ENCODE measurements around the gene UNC13A.

GRCh38 chr19:17716309-17716929 is 28.3 kb upstream of the UNC13A start:
- TF ChIP-seq EZH2phosphoT487 (IDR thresholded peaks at IDR 0.05; ENCODE audit: borderline replicate concordance, low read depth): no peak
- TF ChIP-seq IRF3 (IDR thresholded peaks at IDR 0.05; ENCODE audit: low read depth, low read length): no peak
- TF ChIP-seq RAD21 (IDR thresholded peaks at IDR 0.05; ENCODE audit: low read length): no peak
- TF ChIP-seq CTCF (IDR thresholded peaks at IDR 0.05): peak; percentile 41
- TF ChIP-seq SIN3A (IDR thresholded peaks at IDR 0.05; ENCODE audit: borderline replicate concordance, low read depth, low read length): no peak
- no peak for TF ChIP-seq MAX (IDR thresholded peaks at IDR 0.05; ENCODE audit: low read depth)
- TF ChIP-seq JUND (IDR thresholded peaks at IDR 0.05): no peak
- no peak for TF ChIP-seq EP300 (IDR thresholded peaks at IDR 0.05; ENCODE audit: borderline replicate concordance in 1 of 2, low read depth in 1 of 2, low read length in 1 of 2)
- no peak for TF ChIP-seq SMC3 (IDR thresholded peaks at IDR 0.05; ENCODE audit: low read depth, low read length)
- TF ChIP-seq MXI1 (IDR thresholded peaks at IDR 0.05; ENCODE audit: low read depth, low read length): no peak
- TF ChIP-seq TAF1 (IDR thresholded peaks at IDR 0.05; ENCODE audit: borderline replicate concordance, low read depth, low read length): no peak
- no peak for TF ChIP-seq TEAD4 (IDR thresholded peaks at IDR 0.05; ENCODE audit: borderline replicate concordance, insufficient read depth)
- no peak for TF ChIP-seq REST (IDR thresholded peaks at IDR 0.05; ENCODE audit: low read depth, low read length)
- TF ChIP-seq PBX3 (IDR thresholded peaks at IDR 0.05): no peak
